Psoas muscle (tissue), 8 donors: ENCODE measurements around the gene SYNGR3. TPM values are rescaled to one million over a fixed set of nuclear protein-coding genes. Genes with fewer than 3 reads are reported as not detected.
"Not testable (repeated sequence)": the region's sequence is repeated elsewhere in the genome, so short reads cannot be mapped to it uniquely, and the experiment has no call there.

Source experiments
- ATAC-seq, 4 donors: fragments of 200-7000 bp; cut with Tn5 transposase; one replicate each; pipeline ENCODE4 v1.9.1; 2020; ENCODE audit warnings: moderate library complexity in 3 of 4, mild to moderate bottlenecking in 2 of 4
- DNase-seq, 2 donors: peaks; one replicate each; pipeline ENCODE4 v3.0.0-alpha.2; 2020
- H3K27ac ChIP-seq: fragments of 200-600 bp; one replicate; pipeline ENCODE4 v1.8.0; 2022
- H3K27me3 ChIP-seq, 3 donors: fragments of 200-600 bp in 1 of 3; one replicate each; pipeline versions ENCODE4 v1.6.1 to v1.8.0; 2013 to 2022; ENCODE audit warnings: low read length in 2 of 3, mild to moderate bottlenecking in 2 of 3, moderate library complexity in 1 of 3; ENCODE audit not compliant: insufficient read depth in 3 of 3
- H3K36me3 ChIP-seq, 2 donors: fragments of 200-600 bp in 1 of 2; one replicate each; pipeline versions ENCODE4 v1.6.1 to v1.8.0; 2013 to 2022; ENCODE audit warnings: low read depth in 1 of 2, mild to moderate bottlenecking in 1 of 2, moderate library complexity in 1 of 2; ENCODE audit not compliant: insufficient read depth in 1 of 2
- H3K4me1 ChIP-seq: fragments of 200-600 bp; one replicate; pipeline ENCODE4 v1.8.0; 2022
- H3K4me3 ChIP-seq: fragments of 200-600 bp; one replicate; pipeline ENCODE4 v1.8.0; 2022; ENCODE audit warnings: mild to moderate bottlenecking
- H3K9me3 ChIP-seq: fragments of 200-600 bp; one replicate; pipeline ENCODE4 v1.8.0; 2022
- WGBS, 3 donors: extraction: QIAGEN DNeasy Blood & Tissue Kit; methylation state at CpG; one replicate each; pipeline versions ENCODE4 v1.1.6 to v1.1.7; 2013; 5-methylcytosine and 5-hydroxymethylcytosine counted together
- intact Hi-C, 2 donors: fragments of 100-400 bp; cut with DNase I; formaldehyde crosslinking; loops; one replicate each; pipeline versions ENCODE4 v1.11.0 to v1.14.2; 2022
- polyA plus RNA-seq, 3 donors: library from polyadenylated mRNA; stranded (reverse); fragments of 200-250 nt; gene quantifications; one replicate each; pipeline ENCODE4 v1.2.3, GENCODE V29; 2013
- total RNA-seq, 4 donors: library from RNA; stranded (reverse); fragmentation: NEBNext Ultra II Directional in 2 of 4; extraction: Animal tissue kit (Norgen Biotek cat#: 25700) in 2 of 4; gene quantifications; one replicate each; pipeline versions ENCODE4 v1.2.1 to v1.2.4, GENCODE V29; 2021 to 2023
- TF ChIP-seq, protein P1 (sequence below): fragments of 200-600 bp; IDR thresholded peaks from one replicate; pipeline ENCODE4 v1.8.0; 2022; ENCODE audit warnings: antibody characterized with exemption
- donor health status: healthy with polysubstance abuse.
- donor health status: DM: no; HTN: no; CAD: no; lungs with moderate emphysema.
- donor health status: Bipolar disorder and iron deficiency.
- donor health status: healthy.
- donor health status: DM: yes; HTN: yes; CAD: no.
- donor health status: DM: no; HTN: no; CAD: no.
- donor health status: DM: no; HTN: no; CAD: no.
- donor health status: DM: yes; HTN: yes; CAD: no.

The SYNGR3 gene
- total and polyA plus RNA-seq, 7 donors, result 0.24 to 0.85 (median 0.25) TPM; not detected in 1

- TF ChIP-seq, protein P1, sequence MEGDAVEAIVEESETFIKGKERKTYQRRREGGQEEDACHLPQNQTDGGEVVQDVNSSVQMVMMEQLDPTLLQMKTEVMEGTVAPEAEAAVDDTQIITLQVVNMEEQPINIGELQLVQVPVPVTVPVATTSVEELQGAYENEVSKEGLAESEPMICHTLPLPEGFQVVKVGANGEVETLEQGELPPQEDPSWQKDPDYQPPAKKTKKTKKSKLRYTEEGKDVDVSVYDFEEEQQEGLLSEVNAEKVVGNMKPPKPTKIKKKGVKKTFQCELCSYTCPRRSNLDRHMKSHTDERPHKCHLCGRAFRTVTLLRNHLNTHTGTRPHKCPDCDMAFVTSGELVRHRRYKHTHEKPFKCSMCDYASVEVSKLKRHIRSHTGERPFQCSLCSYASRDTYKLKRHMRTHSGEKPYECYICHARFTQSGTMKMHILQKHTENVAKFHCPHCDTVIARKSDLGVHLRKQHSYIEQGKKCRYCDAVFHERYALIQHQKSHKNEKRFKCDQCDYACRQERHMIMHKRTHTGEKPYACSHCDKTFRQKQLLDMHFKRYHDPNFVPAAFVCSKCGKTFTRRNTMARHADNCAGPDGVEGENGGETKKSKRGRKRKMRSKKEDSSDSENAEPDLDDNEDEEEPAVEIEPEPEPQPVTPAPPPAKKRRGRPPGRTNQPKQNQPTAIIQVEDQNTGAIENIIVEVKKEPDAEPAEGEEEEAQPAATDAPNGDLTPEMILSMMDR, result no peak
- Histone ChIP-seq H3K27ac (peak overlapping the region; percentile 98), H3K4me1 (peaks cover 60% of the 10 kb centered on the region), H3K36me3 (peaks cover 0 to 17% of the 10 kb centered on the region in 2 donors), H3K9me3 (no peaks in the 10 kb centered on the region), H3K27me3 (no peaks in the 10 kb centered on the region), H3K4me3 (peak overlapping the region; percentile 98)
- ATAC-seq, result no peak
- 25 to 35% (median 31%) methylated on average over 15 of the region's 15 CpGs for WGBS, 3 donors
- intact Hi-C loops, result no loop called here
- peak in 1 of 2 donors; percentile 72 for DNase-seq
These were observed 18.3 kb downstream of the SYNGR3 start for GRCh38 chr16:2008009-2008526.

DNA sequence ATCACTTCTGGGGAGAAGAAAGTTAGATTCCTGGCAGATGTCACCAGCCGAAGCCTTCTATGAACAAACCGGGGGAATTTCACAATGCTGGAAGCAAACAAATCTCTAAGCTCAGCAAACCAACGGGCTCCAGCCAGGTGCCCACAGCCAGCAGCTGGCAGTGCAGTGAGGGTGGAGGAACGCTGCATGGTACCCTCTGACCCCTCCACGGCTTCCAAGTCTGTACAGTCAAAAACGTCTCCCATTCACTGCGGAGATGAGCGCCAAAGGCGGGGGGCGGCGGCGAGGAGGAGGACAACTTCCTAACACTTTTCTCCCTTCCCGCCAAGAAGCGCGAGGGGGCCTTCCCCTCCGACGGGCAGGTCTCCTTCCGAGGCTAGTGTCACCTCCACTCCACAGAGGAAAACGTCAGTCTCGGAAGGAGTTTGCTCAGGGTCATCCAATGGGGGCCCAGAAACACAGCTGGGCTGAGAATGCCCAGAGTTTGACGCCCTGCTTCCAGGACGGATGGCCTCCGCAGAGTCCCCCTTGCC, 18.9 kb downstream of the SYNGR3 start:
- Histone ChIP-seq H3K9me3 (no peaks in the 10 kb centered on the region), H3K4me1 (peaks cover 54% of the 10 kb centered on the region), H3K27me3 (no peaks in the 10 kb centered on the region), H3K36me3 (peaks cover 0 to 13% of the 10 kb centered on the region in 2 donors), H3K4me3 (peak overlapping the region; percentile 98), H3K27ac (peak overlapping the region; percentile 98)
- TF ChIP-seq, protein P1, result no peak
- 4 to 10% (median 5%) methylated on average over 23 of the region's 23 CpGs for WGBS, 3 donors
- ATAC-seq (no peak), DNase-seq (peak in 1 of 2 donors; percentile 60)
- intact Hi-C loops, result no loop called here

- Histone ChIP-seq H3K36me3 (peaks cover 0 to 13% of the 10 kb centered on the region in 2 donors), H3K4me3 (peak overlapping the region; percentile 98), H3K27ac (peak overlapping the region; percentile 98), H3K27me3 (no peaks in the 10 kb centered on the region), H3K4me1 (peaks cover 49% of the 10 kb centered on the region), H3K9me3 (no peaks in the 10 kb centered on the region)
- TF ChIP-seq, protein P1, result no peak
- ATAC-seq (peak; percentile 1 to 4 (median 2)), DNase-seq (peak in 1 of 2 donors; percentile 58)
- intact Hi-C loops, result no loop called here
- 0 to 1% (median 0%) methylated on average over 31 to 55 of the region's 55 CpGs for WGBS, 3 donors
These were observed 19.5 kb downstream of the SYNGR3 start for GRCh38 chr16:2009164-2009711.

- Histone ChIP-seq H3K27ac (peak within 1 kb of the TSS; percentile 98), H3K9me3 (no peaks in the 10 kb centered on the region), H3K36me3 (peaks cover 0 to 13% of the 10 kb centered on the region in 2 donors), H3K4me1 (peaks cover 42% of the 10 kb centered on the region), H3K27me3 (no peaks in the 10 kb centered on the region), H3K4me3 (peak within 1 kb of the TSS; percentile 98)
- TF ChIP-seq, protein P1, result peak; percentile 5
- intact Hi-C loops, result no loop called here
- DNase-seq (peak; percentile 88 to 93), ATAC-seq (peak; percentile 93 to 96 (median 94))
- WGBS, 3 donors, result 1 to 2% (median 1%) methylated on average over 52 of the region's 52 CpGs
These were observed 20.2 kb downstream of the SYNGR3 start, which contains the start of gene ZNF598 for GRCh38 chr16:2009791-2010510. ZNF598 (minus strand) TSS chr16:2009821.

DNA sequence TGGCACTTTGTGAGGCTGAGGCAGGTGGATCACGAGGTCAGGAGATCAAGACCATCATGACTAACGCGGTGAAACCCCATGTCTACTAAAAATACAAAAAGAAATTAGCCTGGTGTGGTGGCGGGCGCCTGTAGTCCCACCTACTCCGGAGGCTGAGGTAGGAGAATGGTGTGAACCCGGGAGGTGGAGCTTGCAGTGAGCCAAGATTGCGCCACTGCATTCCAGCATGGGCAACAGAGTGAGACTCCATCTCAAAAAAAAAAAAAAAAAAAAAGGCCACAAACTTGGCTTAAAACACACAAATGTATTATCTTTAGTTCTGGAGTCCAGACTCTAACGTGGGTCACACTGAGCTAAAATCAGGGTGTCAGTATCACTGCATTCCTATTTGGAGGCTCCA, 22.0 kb downstream of the SYNGR3 start:
- H3K9me3 ChIP-seq, ATAC-seq, H3K27ac ChIP-seq, DNase-seq, intact Hi-C loops, H3K27me3 ChIP-seq, H3K4me3 ChIP-seq: not testable (repeated sequence)
- 87% methylated on average over 9 of the region's 9 CpGs for WGBS, 3 donors
- Histone ChIP-seq H3K4me1 (peaks cover 28% of the 10 kb centered on the region), H3K36me3 (peaks cover 0 to 13% of the 10 kb centered on the region in 2 donors)
